ENCODE measurements around the gene AGFG2.

DNA sequence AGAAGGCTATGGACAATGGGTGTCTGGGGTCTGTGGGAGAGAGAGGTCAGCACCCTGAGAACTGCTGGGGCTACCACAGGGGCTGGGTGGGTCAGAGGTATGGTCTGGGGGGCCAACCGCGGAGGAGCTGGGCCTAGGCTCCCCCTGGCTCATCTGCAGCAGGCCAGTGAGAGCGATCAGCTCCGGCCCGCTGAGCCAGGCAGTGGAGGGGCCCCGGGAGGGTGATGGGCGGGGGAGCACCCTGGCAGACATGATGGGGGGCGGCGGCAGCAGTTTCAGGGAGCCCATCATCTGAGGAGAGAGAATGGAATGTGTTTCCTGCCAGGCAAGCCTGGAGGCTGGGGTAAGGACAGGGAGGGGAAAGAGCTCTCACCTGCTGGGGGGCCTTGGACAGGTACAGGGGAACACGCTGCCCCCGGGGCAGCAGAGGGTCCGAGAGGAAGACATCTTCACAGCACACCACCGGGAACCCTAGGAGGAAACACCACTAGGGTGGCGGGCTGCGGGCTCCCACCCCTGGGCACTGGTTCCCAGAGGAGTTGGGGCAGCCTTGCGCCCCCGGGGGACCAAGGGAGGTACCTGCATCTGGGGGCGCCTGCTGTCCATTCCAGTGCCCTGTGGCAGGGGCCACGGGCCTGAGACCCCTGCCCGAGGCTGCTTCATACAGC lies 33.4 kb downstream of the AGFG2 start:
- TF ChIP-seq, protein P1, sequence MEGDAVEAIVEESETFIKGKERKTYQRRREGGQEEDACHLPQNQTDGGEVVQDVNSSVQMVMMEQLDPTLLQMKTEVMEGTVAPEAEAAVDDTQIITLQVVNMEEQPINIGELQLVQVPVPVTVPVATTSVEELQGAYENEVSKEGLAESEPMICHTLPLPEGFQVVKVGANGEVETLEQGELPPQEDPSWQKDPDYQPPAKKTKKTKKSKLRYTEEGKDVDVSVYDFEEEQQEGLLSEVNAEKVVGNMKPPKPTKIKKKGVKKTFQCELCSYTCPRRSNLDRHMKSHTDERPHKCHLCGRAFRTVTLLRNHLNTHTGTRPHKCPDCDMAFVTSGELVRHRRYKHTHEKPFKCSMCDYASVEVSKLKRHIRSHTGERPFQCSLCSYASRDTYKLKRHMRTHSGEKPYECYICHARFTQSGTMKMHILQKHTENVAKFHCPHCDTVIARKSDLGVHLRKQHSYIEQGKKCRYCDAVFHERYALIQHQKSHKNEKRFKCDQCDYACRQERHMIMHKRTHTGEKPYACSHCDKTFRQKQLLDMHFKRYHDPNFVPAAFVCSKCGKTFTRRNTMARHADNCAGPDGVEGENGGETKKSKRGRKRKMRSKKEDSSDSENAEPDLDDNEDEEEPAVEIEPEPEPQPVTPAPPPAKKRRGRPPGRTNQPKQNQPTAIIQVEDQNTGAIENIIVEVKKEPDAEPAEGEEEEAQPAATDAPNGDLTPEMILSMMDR (IDR thresholded peaks at IDR 0.05) = no peak
- no peak for TF ChIP-seq POLR2AphosphoS5 (IDR thresholded peaks at IDR 0.05; ENCODE audit: low read depth, low read length)

All from Panc1 (cell line).